ENCODE data around the gene PIGK.

- TF ChIP-seq CTCF (IDR thresholded peaks at IDR 0.05; ENCODE audit: low read length), result no peak
- no peak for TF ChIP-seq EZH2 (optimal IDR thresholded peaks at IDR 0.05; ENCODE audit: low read depth, low read length)
- no peak for TF ChIP-seq EZH2phosphoT487 (IDR thresholded peaks at IDR 0.05; ENCODE audit: low read length)
These were observed 161.1 kb downstream of the PIGK start for GRCh38 chr1:77057994-77058585.
